ENCODE results near the gene GADD45GIP1. TPM values are rescaled to one million over a fixed set of nuclear protein-coding genes. Genes with fewer than 3 reads are reported as not detected.
A peak's percentile ranks its signal among the peaks of the same experiment; 100 is the strongest.

GADD45GIP1 gene
- polyA plus RNA-seq, 1 donor from 2014 or later, result 21.3 TPM

GRCh38 chr19:12996406-12997094, 39.5 kb upstream of the GADD45GIP1 start:
- no peaks in the 10 kb centered on the region for H3K36me3 ChIP-seq (ENCODE audit: insufficient read depth, low read length)
- no peak overlapping the region for H3K27ac ChIP-seq (ENCODE audit: low read length)
- H3K4me3 ChIP-seq (ENCODE audit: low read length), result peak overlapping the region; percentile 62
- no peak overlapping the region for H3K9ac ChIP-seq (ENCODE audit: low read length)
- peaks cover 82% of the 10 kb centered on the region for H3K27me3 ChIP-seq (ENCODE audit: insufficient read depth, low read depth, low read length)
- H3F3A ChIP-seq (ENCODE audit: insufficient read depth, low read length, poor library complexity, severe bottlenecking), result no peaks in the 10 kb centered on the region
- H3K9me3 ChIP-seq (ENCODE audit: low read length), result no peaks in the 10 kb centered on the region
- no peak overlapping the region for H3K4me2 ChIP-seq (ENCODE audit: low read length)
- no peaks in the 10 kb centered on the region for H3K9me2 ChIP-seq (ENCODE audit: insufficient read depth, low read length)
- peak; percentile 49 for TF ChIP-seq EZH2 (IDR thresholded peaks at IDR 0.05; ENCODE audit: borderline replicate concordance, insufficient read depth, low read length, poor library complexity, severe bottlenecking)
- TF ChIP-seq, protein P1, sequence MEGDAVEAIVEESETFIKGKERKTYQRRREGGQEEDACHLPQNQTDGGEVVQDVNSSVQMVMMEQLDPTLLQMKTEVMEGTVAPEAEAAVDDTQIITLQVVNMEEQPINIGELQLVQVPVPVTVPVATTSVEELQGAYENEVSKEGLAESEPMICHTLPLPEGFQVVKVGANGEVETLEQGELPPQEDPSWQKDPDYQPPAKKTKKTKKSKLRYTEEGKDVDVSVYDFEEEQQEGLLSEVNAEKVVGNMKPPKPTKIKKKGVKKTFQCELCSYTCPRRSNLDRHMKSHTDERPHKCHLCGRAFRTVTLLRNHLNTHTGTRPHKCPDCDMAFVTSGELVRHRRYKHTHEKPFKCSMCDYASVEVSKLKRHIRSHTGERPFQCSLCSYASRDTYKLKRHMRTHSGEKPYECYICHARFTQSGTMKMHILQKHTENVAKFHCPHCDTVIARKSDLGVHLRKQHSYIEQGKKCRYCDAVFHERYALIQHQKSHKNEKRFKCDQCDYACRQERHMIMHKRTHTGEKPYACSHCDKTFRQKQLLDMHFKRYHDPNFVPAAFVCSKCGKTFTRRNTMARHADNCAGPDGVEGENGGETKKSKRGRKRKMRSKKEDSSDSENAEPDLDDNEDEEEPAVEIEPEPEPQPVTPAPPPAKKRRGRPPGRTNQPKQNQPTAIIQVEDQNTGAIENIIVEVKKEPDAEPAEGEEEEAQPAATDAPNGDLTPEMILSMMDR (IDR thresholded peaks at IDR 0.05; ENCODE audit: poor library complexity, severe bottlenecking), result no peak
- TF ChIP-seq POLR2AphosphoS5 (IDR thresholded peaks at IDR 0.05), result no peak
- H2AFZ ChIP-seq (ENCODE audit: low read depth, low read length), result no peak overlapping the region
- no peaks in the 10 kb centered on the region for H3K79me2 ChIP-seq (replicated peaks; ENCODE audit: insufficient read depth, low read length)
- no peaks in the 10 kb centered on the region for H4K20me1 ChIP-seq (ENCODE audit: insufficient read depth)

DNA sequence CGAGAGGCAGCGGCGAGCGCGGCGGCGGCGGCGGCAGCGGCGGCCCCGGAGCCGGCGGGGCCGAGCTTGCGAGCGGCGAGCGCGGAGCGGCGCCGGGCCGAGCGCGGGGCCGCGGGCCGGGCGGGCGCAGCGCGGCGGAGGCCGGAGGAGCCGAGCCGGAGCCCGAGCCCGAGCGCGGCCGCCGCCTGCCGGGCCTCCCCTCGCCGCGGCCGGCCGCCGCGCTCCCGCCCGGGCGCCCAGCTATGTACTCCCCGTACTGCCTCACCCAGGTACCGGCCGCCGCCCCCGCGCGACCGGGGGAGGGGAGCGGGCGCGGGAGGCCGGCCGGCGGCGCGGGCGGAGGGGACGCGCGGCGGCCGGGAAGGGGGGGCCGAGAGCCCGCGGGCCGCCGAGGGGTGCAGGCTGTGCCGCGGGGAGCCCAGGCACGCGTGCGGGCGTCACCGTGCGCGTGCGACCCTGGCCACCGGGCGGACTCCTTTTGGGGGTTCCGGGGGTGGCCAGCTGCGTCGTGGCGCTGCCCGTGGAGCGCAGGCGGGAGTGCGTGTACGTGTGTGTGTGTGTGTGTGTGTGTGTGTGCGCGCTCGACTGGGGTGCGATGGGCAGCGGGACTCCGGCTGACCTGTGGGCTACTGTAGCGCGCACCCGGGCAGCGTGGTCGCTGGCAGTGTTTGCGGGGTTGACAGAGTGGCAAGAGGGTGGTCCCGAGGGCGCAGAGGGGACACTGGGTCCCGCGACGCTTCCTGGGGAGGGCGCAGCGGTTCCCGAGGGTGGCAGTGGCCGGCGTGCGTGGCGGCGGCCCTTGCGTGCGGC, 38.8 kb upstream of the GADD45GIP1 start:
- no peaks in the 10 kb centered on the region for H3K36me3 ChIP-seq (ENCODE audit: insufficient read depth, low read length)
- H3K79me2 ChIP-seq (replicated peaks; ENCODE audit: insufficient read depth, low read length), result no peaks in the 10 kb centered on the region
- TF ChIP-seq MXI1 (conservative IDR thresholded peaks at IDR 0.05; ENCODE audit: poor library complexity, severe bottlenecking), result no peak
- no peak for TF ChIP-seq POLR2AphosphoS5 (IDR thresholded peaks at IDR 0.05)
- TF ChIP-seq RAD21 (conservative IDR thresholded peaks at IDR 0.05), result no peak
- no peak for TF ChIP-seq SMC3 (conservative IDR thresholded peaks at IDR 0.05; ENCODE audit: poor library complexity)
- TF ChIP-seq TAF1 (IDR thresholded peaks at IDR 0.05; ENCODE audit: low read depth), result no peak
- TF ChIP-seq EP300 (conservative IDR thresholded peaks at IDR 0.05; ENCODE audit: poor library complexity, severe bottlenecking), result no peak
- TF ChIP-seq, protein P2, sequence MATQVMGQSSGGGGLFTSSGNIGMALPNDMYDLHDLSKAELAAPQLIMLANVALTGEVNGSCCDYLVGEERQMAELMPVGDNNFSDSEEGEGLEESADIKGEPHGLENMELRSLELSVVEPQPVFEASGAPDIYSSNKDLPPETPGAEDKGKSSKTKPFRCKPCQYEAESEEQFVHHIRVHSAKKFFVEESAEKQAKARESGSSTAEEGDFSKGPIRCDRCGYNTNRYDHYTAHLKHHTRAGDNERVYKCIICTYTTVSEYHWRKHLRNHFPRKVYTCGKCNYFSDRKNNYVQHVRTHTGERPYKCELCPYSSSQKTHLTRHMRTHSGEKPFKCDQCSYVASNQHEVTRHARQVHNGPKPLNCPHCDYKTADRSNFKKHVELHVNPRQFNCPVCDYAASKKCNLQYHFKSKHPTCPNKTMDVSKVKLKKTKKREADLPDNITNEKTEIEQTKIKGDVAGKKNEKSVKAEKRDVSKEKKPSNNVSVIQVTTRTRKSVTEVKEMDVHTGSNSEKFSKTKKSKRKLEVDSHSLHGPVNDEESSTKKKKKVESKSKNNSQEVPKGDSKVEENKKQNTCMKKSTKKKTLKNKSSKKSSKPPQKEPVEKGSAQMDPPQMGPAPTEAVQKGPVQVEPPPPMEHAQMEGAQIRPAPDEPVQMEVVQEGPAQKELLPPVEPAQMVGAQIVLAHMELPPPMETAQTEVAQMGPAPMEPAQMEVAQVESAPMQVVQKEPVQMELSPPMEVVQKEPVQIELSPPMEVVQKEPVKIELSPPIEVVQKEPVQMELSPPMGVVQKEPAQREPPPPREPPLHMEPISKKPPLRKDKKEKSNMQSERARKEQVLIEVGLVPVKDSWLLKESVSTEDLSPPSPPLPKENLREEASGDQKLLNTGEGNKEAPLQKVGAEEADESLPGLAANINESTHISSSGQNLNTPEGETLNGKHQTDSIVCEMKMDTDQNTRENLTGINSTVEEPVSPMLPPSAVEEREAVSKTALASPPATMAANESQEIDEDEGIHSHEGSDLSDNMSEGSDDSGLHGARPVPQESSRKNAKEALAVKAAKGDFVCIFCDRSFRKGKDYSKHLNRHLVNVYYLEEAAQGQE (IDR thresholded peaks at IDR 0.05; ENCODE audit: borderline replicate concordance), result no peak
- TF ChIP-seq, protein P1 (IDR thresholded peaks at IDR 0.05; ENCODE audit: poor library complexity, severe bottlenecking), result no peak
- TF ChIP-seq EZH2 (IDR thresholded peaks at IDR 0.05; ENCODE audit: borderline replicate concordance, insufficient read depth, low read length, poor library complexity, severe bottlenecking), result no peak
- H3K4me3 ChIP-seq (ENCODE audit: low read length), result peak overlapping the region; percentile 62
- peaks cover 82% of the 10 kb centered on the region for H3K27me3 ChIP-seq (ENCODE audit: insufficient read depth, low read depth, low read length)
- no peaks in the 10 kb centered on the region for H3F3A ChIP-seq (ENCODE audit: insufficient read depth, low read length, poor library complexity, severe bottlenecking)
- H3K4me2 ChIP-seq (ENCODE audit: low read length), result no peak overlapping the region
- no peak overlapping the region for H3K27ac ChIP-seq (ENCODE audit: low read length)
- no peaks in the 10 kb centered on the region for H4K20me1 ChIP-seq (ENCODE audit: insufficient read depth)
- H3K9me3 ChIP-seq (ENCODE audit: low read length), result no peaks in the 10 kb centered on the region
- no peak overlapping the region for H2AFZ ChIP-seq (ENCODE audit: low read depth, low read length)
- H3K9me2 ChIP-seq (ENCODE audit: insufficient read depth, low read length), result no peaks in the 10 kb centered on the region
- no peak overlapping the region for H3K9ac ChIP-seq (ENCODE audit: low read length)
